Omental fat pad (tissue), 4 donors: ENCODE data around the gene ATP6V1G2. TPM values are rescaled to one million over a fixed set of nuclear protein-coding genes. Genes with fewer than 3 reads are reported as not detected.

Source experiments
- ATAC-seq: fragments of 150-250 bp; one replicate; pipeline ENCODE4 v1.9.1; 2016; ENCODE audit warnings: mild to moderate bottlenecking, moderate library complexity; ENCODE audit not compliant: low FRiP score
- DNase-seq: peaks from one replicate; pipeline ENCODE4 v3.0.0-alpha.2; 2019; ENCODE audit warnings: low spot score
- total RNA-seq, 4 donors: library from RNA; depleted of rRNA; stranded (reverse); fragments of >200 nt; gene quantifications; one replicate each; pipeline ENCODE4 v1.1.0, GENCODE V29; 2016
- TF ChIP-seq, protein P1 (sequence below), 3 donors: fragments of 450-650 bp; IDR thresholded peaks; one replicate each; pipeline ENCODE4 v1.5.1; 2016 to 2017; ENCODE audit warnings: antibody characterized with exemption in 3 of 3, mild to moderate bottlenecking in 3 of 3, moderate library complexity in 2 of 3

ATP6V1G2 gene
- total RNA-seq, 4 donors from 2014 or later = 0.74 to 2.6 (median 2.4) TPM; not detected in 1

GRCh38 chr6:31579546-31580437 lies 33.4 kb upstream of the ATP6V1G2 start:
- ATAC-seq = no peak
- TF ChIP-seq, protein P1, sequence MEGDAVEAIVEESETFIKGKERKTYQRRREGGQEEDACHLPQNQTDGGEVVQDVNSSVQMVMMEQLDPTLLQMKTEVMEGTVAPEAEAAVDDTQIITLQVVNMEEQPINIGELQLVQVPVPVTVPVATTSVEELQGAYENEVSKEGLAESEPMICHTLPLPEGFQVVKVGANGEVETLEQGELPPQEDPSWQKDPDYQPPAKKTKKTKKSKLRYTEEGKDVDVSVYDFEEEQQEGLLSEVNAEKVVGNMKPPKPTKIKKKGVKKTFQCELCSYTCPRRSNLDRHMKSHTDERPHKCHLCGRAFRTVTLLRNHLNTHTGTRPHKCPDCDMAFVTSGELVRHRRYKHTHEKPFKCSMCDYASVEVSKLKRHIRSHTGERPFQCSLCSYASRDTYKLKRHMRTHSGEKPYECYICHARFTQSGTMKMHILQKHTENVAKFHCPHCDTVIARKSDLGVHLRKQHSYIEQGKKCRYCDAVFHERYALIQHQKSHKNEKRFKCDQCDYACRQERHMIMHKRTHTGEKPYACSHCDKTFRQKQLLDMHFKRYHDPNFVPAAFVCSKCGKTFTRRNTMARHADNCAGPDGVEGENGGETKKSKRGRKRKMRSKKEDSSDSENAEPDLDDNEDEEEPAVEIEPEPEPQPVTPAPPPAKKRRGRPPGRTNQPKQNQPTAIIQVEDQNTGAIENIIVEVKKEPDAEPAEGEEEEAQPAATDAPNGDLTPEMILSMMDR (IDR thresholded peaks at IDR 0.05) = no peak
- no peak for DNase-seq

DNA sequence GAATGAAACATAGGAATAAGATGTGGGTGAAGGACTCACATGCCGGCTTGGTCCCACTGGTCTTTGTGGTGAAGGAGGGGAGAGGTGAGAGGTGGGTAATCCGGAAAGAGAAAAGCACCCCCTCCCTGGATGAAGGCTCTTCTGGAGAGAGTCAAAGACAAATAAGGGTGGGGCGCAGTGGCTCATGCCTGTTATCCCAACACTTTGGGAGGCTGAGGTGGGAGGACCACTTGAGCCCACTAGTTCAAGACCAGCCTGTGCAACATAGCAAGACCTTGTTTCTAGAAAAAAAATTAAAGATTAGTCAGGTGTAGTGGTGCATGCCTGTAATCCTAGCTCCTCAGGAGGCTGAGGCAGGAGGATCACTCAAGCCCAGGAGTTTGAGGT lies 32.7 kb upstream of the ATP6V1G2 start:
- ATAC-seq = no peak
- DNase-seq = no peak
- TF ChIP-seq, protein P1 (IDR thresholded peaks at IDR 0.05) = no peak

DNA sequence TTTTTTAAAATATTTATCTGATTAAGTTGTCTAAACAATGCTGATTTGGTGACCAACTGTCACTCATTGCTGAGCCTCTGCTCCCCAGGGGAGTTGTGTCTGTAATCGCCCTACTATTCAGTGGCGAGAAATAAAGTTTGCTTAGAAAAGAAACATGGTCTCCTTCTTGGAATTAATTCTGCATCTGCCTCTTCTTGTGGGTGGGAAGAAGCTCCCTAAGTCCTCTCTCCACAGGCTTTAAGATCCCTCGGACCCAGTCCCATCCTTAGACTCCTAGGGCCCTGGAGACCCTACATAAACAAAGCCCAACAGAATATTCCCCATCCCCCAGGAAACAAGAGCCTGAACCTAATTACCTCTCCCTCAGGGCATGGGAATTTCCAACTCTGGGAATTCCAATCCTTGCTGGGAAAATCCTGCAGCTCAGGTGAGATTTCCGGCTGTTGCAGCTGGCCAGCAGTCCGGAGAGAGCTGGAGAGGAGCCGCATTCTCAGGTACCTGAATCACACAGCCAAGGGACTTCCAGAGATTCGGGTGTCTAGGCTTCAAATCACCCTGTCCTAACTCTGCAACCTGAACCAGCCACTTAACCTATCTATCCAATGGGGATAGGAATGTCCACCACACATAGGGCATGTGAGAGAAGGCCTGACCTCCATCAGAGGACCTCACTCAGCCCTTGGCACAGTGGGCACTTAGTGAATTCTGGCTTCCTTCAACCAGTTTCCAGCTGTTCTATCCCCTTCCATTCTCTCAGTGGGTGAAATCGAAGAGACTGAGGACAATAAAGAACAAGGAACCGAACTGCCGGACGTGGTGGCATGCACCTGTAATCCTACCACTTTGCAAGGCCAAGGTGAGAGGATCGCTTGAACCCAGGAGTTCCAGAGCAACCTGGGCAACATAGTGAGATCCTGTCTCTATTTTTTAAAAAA lies 32.0 kb upstream of the ATP6V1G2 start:
- TF ChIP-seq, protein P1 (IDR thresholded peaks at IDR 0.05) = no peak
- DNase-seq = no peak
- no peak for ATAC-seq

DNA sequence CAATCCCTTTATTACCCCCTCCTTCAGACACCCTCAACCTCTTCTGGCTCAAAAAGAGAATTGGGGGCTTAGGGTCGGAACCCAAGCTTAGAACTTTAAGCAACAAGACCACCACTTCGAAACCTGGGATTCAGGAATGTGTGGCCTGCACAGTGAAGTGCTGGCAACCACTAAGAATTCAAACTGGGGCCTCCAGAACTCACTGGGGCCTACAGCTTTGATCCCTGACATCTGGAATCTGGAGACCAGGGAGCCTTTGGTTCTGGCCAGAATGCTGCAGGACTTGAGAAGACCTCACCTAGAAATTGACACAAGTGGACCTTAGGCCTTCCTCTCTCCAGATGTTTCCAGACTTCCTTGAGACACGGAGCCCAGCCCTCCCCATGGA lies 31.2 kb upstream of the ATP6V1G2 start:
- DNase-seq = no peak
- TF ChIP-seq, protein P1 (IDR thresholded peaks at IDR 0.05) = no peak
- no peak for ATAC-seq

DNA sequence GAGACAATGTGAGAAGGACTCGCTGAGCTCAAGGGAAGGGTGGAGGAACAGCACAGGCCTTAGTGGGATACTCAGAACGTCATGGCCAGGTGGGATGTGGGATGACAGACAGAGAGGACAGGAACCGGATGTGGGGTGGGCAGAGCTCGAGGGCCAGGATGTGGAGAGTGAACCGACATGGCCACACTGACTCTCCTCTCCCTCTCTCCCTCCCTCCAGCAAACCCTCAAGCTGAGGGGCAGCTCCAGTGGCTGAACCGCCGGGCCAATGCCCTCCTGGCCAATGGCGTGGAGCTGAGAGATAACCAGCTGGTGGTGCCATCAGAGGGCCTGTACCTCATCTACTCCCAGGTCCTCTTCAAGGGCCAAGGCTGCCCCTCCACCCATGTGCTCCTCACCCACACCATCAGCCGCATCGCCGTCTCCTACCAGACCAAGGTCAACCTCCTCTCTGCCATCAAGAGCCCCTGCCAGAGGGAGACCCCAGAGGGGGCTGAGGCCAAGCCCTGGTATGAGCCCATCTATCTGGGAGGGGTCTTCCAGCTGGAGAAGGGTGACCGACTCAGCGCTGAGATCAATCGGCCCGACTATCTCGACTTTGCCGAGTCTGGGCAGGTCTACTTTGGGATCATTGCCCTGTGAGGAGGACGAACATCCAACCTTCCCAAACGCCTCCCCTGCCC lies 30.6 kb upstream of the ATP6V1G2 start:
- no peak for ATAC-seq
- TF ChIP-seq, protein P1 (IDR thresholded peaks at IDR 0.05) = no peak
- DNase-seq = no peak

DNA sequence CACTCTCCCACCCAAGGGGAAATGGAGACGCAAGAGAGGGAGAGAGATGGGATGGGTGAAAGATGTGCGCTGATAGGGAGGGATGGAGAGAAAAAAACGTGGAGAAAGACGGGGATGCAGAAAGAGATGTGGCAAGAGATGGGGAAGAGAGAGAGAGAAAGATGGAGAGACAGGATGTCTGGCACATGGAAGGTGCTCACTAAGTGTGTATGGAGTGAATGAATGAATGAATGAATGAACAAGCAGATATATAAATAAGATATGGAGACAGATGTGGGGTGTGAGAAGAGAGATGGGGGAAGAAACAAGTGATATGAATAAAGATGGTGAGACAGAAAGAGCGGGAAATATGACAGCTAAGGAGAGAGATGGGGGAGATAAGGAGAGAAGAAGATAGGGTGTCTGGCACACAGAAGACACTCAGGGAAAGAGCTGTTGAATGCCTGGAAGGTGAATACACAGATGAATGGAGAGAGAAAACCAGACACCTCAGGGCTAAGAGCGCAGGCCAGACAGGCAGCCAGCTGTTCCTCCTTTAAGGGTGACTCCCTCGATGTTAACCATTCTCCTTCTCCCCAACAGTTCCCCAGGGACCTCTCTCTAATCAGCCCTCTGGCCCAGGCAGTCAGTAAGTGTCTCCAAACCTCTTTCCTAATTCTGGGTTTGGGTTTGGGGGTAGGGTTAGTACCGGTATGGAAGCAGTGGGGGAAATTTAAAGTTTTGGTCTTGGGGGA lies 29.7 kb upstream of the ATP6V1G2 start:
- TF ChIP-seq, protein P1 (IDR thresholded peaks at IDR 0.05) = no peak
- ATAC-seq = no peak
- DNase-seq = no peak
